SKM-1 (cell line): ENCODE data around the gene LCLAT1.
"Not testable (repeated sequence)": the region's sequence is repeated elsewhere in the genome, so short reads cannot be mapped to it uniquely, and the experiment has no call there.

Source experiments
- DNase-seq: peaks from one replicate; lab custom pipeline; 2025; ENCODE audit not compliant: unreplicated experiment; lab: John Stamatoyannopoulos, UW

LCLAT1 gene

GRCh38 chr2:30513649-30514048 is 66.6 kb downstream of the LCLAT1 start:
- not testable (repeated sequence) for DNase-seq

GRCh38 chr2:30514134-30514847 is 67.2 kb downstream of the LCLAT1 start:
- DNase-seq: no peak

- no peak for DNase-seq
Measured at GRCh38 chr2:30514848-30515435, 67.9 kb downstream of the LCLAT1 start.

GRCh38 chr2:30516166-30516565 is 69.1 kb downstream of the LCLAT1 start:
- no peak for DNase-seq

- DNase-seq: no peak
Measured at GRCh38 chr2:30519796-30520195, 72.8 kb downstream of the LCLAT1 start.

- no peak for DNase-seq
Measured at GRCh38 chr2:30522421-30522820, 75.4 kb downstream of the LCLAT1 start.

- no peak for DNase-seq
Measured at GRCh38 chr2:30527411-30527810, 80.4 kb downstream of the LCLAT1 start.

- no peak for DNase-seq
Measured at GRCh38 chr2:30527859-30528258, 80.8 kb downstream of the LCLAT1 start.

GRCh38 chr2:30530346-30530745 is 83.3 kb downstream of the LCLAT1 start:
- DNase-seq: no peak

- DNase-seq: no peak
Measured at GRCh38 chr2:30541680-30542079, 94.6 kb downstream of the LCLAT1 start.

GRCh38 chr2:30545875-30546274 is 98.8 kb downstream of the LCLAT1 start:
- no peak for DNase-seq

- no peak for DNase-seq
Measured at GRCh38 chr2:30548386-30548785, 101.3 kb downstream of the LCLAT1 start.

GRCh38 chr2:30549096-30549495 is 102.0 kb downstream of the LCLAT1 start:
- DNase-seq: no peak

- DNase-seq: no peak
Measured at GRCh38 chr2:30559544-30560275, 112.7 kb downstream of the LCLAT1 start.

- no peak for DNase-seq
Measured at GRCh38 chr2:30561349-30561748, 114.3 kb downstream of the LCLAT1 start.

GRCh38 chr2:30565851-30566358 is 118.9 kb downstream of the LCLAT1 start:
- no peak for DNase-seq

- DNase-seq: no peak
Measured at GRCh38 chr2:30566631-30567030, 119.6 kb downstream of the LCLAT1 start.

- no peak for DNase-seq
Measured at GRCh38 chr2:30567317-30567716, 120.3 kb downstream of the LCLAT1 start.

GRCh38 chr2:30569946-30570345 is 122.9 kb downstream of the LCLAT1 start:
- DNase-seq: no peak

- DNase-seq: no peak
Measured at GRCh38 chr2:30577151-30577550, 130.1 kb downstream of the LCLAT1 start.

GRCh38 chr2:30580391-30580790 is 133.3 kb downstream of the LCLAT1 start:
- no peak for DNase-seq

GRCh38 chr2:30582521-30582920 is 135.5 kb downstream of the LCLAT1 start:
- DNase-seq: no peak
